ENCODE measurements around the gene TCF7. TPM values are rescaled to one million over a fixed set of nuclear protein-coding genes. Genes with fewer than 3 reads are reported as not detected.

TCF7 gene
- total RNA-seq, 4 donors from 2014 or later: 0.25 to 2.1 (median 0.66) TPM

DNA sequence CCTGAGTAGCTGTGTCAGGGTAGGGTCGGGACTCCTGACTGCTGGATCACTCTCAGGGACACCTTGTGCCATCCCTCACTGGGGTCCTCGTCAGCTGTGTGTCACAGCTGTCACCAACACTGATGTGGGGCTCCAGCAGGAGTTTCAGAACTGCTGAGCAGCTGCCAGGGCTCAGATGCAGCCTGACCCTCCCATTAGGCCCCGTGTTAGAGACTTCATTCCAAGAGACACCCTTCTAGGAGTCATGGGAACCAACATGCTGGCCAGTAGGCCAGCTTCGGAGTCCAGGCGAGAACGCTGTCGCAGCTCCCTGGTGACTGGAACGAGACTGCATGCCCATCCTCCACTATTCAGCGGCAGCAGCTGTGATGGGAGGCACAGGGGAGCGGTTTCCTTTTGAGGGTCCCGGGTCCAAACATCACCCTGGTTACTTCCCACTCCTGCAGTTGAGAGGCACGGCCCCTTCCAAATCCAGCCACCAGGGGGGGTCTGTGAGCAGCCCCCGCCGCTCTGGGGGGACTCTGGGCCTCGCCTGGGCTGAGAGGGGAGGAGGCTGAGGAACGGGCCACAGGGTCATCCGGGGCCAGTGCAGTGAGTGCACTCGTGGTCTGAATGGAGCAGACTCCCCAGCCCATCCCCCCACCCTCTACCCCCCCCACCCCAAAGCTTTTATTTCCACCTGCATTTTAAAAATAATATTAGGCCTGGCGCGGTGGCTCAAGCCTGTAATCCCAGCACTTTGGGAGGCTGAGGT, 12.6 kb upstream of the TCF7 start:
- Histone ChIP-seq H3K4me1 (no peaks in the 10 kb centered on the region), H3K4me3 (no peak overlapping the region), H3K9me3 (no peaks in the 10 kb centered on the region), H3K27ac (no peak overlapping the region), H3K36me3 (no peaks in the 10 kb centered on the region), H3K27me3 (no peaks in the 10 kb centered on the region)
- TF ChIP-seq CTCF (IDR thresholded peaks at IDR 0.05 in 4 of 5, conservative IDR thresholded peaks at IDR 0.05 in 1 of 5) (peak; percentile 66 to 95 (median 85)), POLR2A (IDR thresholded peaks at IDR 0.05) (no peak)
- in situ Hi-C loops (cut with MboI; ENCODE audit: low sequenced_read_pairs in 4 of 4) (no loop called here), intact Hi-C loops (cut with DNase I; ENCODE audit: low total_unique reads) (loop anchor here (1.0 kb wide), 2 partner anchors 44 to 187 kb away; no protein-coding TSS in a partner anchor)
- peak in 1 of 2 donors; percentile 40 for DNase-seq
- peak; percentile 78 to 79 for ATAC-seq

DNA sequence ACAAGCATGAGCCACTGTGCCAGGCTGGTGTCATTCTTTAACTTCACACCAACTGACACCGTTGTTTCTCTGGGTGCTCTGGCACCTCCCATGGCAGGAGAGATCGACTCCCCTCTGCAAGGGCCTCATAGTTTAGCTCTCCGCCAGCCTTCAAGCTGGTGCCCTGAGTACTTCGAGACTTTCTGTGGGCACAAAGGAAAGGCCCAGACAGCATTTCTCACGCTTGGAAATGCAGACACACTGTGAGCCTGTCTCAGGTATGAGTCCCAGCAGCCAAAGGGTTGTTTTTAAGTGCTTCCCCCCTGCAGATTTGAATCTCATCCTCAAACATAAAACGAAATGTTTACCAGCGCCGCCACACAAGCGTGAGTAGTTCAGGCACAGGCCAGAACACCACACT, 11.1 kb upstream of the TCF7 start:
- Histone ChIP-seq H3K4me1 (no peaks in the 10 kb centered on the region), H3K4me3 (no peak overlapping the region), H3K27ac (no peak overlapping the region), H3K36me3 (no peaks in the 10 kb centered on the region), H3K9me3 (no peaks in the 10 kb centered on the region), H3K27me3 (no peaks in the 10 kb centered on the region)
- TF ChIP-seq POLR2A (IDR thresholded peaks at IDR 0.05) (no peak), CTCF (IDR thresholded peaks at IDR 0.05 in 4 of 5, conservative IDR thresholded peaks at IDR 0.05 in 1 of 5) (no peak)
- in situ Hi-C loops (cut with MboI; ENCODE audit: low sequenced_read_pairs in 4 of 4): no loop called here
- intact Hi-C loops (cut with DNase I; ENCODE audit: low total_unique reads): no loop called here
- ATAC-seq: no peak
- no peak for DNase-seq

- intact Hi-C loops (cut with DNase I; ENCODE audit: low total_unique reads): no loop called here
- no peaks in the 10 kb centered on the region for H3K9me3 ChIP-seq
- DNase-seq (no peak), ATAC-seq (no peak)
- no peak for TF ChIP-seq CTCF (IDR thresholded peaks at IDR 0.05 in 4 of 5, conservative IDR thresholded peaks at IDR 0.05 in 1 of 5)
- TF ChIP-seq POLR2A (IDR thresholded peaks at IDR 0.05): no peak
- H3K27me3 ChIP-seq: no peaks in the 10 kb centered on the region
- H3K4me3 ChIP-seq: no peak overlapping the region
- no peak overlapping the region for H3K27ac ChIP-seq
- no peaks in the 10 kb centered on the region for H3K4me1 ChIP-seq
- in situ Hi-C loops (cut with MboI; ENCODE audit: low sequenced_read_pairs in 4 of 4): no loop called here
- H3K36me3 ChIP-seq: no peaks in the 10 kb centered on the region
Measured at GRCh38 chr5:134103998-134104654, 10.4 kb upstream of the TCF7 start.

- peaks cover 2 to 3% (median 2%) of the 10 kb centered on the region in 3 donors for H3K27me3 ChIP-seq
- H3K36me3 ChIP-seq: no peaks in the 10 kb centered on the region
- TF ChIP-seq POLR2A (IDR thresholded peaks at IDR 0.05) (no peak), CTCF (IDR thresholded peaks at IDR 0.05 in 4 of 5, conservative IDR thresholded peaks at IDR 0.05 in 1 of 5) (no peak)
- intact Hi-C loops (cut with DNase I; ENCODE audit: low total_unique reads): no loop called here
- H3K4me3 ChIP-seq: no peak overlapping the region
- ATAC-seq: no peak
- H3K27ac ChIP-seq: no peak overlapping the region
- no peak for DNase-seq
- no peaks in the 10 kb centered on the region for H3K9me3 ChIP-seq
- H3K4me1 ChIP-seq: no peaks in the 10 kb centered on the region
- in situ Hi-C loops (cut with MboI; ENCODE audit: low sequenced_read_pairs in 4 of 4): no loop called here
Measured at GRCh38 chr5:134106991-134107701, 7.3 kb upstream of the TCF7 start.
